Measurements from ENCODE around the gene TPRKB. TPM values are rescaled to one million over a fixed set of nuclear protein-coding genes. Genes with fewer than 3 reads are reported as not detected.
"Not testable (repeated sequence)": the region's sequence is repeated elsewhere in the genome, so short reads cannot be mapped to it uniquely, and the experiment has no call there.

The TPRKB gene
- total RNA-seq, 1 experiment from 2014 or later, result 38.5 TPM

DNA sequence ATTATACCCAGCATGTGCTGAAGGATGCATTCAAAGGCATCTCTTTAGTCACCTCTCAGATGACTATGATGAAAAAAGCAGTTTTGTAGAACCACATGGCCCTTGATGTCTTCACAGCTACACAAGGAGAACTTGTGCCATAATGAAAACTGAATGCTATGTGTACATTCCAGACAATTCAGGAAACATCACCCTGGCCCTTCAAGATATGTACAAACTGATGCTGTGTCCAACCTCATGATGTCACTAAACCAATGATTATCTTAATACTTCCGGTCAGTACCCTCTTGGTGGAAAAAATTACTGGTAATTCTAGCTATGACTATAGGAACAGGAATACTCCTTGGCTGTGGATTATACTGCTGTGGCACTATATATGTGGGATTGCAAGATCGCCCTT lies 22.8 kb upstream of the TPRKB start:
- ATAC-seq (no peak), DNase-seq (ENCODE audit: low read depth, low spot score) (no peak)
- TF ChIP-seq SIN3A (IDR thresholded peaks at IDR 0.05; ENCODE audit: borderline replicate concordance, insufficient read depth, low read depth, low read length), result no peak
- no peak for TF ChIP-seq TCF7L2 (IDR thresholded peaks at IDR 0.05; ENCODE audit: low read depth, low read length)
- TF ChIP-seq POLR2AphosphoS5 (IDR thresholded peaks at IDR 0.05; ENCODE audit: low read depth, low read length), result no peak
- TF ChIP-seq, protein P1, sequence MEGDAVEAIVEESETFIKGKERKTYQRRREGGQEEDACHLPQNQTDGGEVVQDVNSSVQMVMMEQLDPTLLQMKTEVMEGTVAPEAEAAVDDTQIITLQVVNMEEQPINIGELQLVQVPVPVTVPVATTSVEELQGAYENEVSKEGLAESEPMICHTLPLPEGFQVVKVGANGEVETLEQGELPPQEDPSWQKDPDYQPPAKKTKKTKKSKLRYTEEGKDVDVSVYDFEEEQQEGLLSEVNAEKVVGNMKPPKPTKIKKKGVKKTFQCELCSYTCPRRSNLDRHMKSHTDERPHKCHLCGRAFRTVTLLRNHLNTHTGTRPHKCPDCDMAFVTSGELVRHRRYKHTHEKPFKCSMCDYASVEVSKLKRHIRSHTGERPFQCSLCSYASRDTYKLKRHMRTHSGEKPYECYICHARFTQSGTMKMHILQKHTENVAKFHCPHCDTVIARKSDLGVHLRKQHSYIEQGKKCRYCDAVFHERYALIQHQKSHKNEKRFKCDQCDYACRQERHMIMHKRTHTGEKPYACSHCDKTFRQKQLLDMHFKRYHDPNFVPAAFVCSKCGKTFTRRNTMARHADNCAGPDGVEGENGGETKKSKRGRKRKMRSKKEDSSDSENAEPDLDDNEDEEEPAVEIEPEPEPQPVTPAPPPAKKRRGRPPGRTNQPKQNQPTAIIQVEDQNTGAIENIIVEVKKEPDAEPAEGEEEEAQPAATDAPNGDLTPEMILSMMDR (IDR thresholded peaks at IDR 0.05), result no peak
- TF ChIP-seq, protein P2, sequence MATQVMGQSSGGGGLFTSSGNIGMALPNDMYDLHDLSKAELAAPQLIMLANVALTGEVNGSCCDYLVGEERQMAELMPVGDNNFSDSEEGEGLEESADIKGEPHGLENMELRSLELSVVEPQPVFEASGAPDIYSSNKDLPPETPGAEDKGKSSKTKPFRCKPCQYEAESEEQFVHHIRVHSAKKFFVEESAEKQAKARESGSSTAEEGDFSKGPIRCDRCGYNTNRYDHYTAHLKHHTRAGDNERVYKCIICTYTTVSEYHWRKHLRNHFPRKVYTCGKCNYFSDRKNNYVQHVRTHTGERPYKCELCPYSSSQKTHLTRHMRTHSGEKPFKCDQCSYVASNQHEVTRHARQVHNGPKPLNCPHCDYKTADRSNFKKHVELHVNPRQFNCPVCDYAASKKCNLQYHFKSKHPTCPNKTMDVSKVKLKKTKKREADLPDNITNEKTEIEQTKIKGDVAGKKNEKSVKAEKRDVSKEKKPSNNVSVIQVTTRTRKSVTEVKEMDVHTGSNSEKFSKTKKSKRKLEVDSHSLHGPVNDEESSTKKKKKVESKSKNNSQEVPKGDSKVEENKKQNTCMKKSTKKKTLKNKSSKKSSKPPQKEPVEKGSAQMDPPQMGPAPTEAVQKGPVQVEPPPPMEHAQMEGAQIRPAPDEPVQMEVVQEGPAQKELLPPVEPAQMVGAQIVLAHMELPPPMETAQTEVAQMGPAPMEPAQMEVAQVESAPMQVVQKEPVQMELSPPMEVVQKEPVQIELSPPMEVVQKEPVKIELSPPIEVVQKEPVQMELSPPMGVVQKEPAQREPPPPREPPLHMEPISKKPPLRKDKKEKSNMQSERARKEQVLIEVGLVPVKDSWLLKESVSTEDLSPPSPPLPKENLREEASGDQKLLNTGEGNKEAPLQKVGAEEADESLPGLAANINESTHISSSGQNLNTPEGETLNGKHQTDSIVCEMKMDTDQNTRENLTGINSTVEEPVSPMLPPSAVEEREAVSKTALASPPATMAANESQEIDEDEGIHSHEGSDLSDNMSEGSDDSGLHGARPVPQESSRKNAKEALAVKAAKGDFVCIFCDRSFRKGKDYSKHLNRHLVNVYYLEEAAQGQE (IDR thresholded peaks at IDR 0.05; ENCODE audit: insufficient read depth in 1 of 2, low read depth in 2 of 2, low read length in 1 of 2), result no peak
- Histone ChIP-seq H3K9me3 (ENCODE audit: control insufficient read depth, insufficient read depth, low read depth, low read length) (no peaks in the 10 kb centered on the region), H3K27me3 (ENCODE audit: control insufficient read depth, insufficient read depth, low read length) (no peaks in the 10 kb centered on the region), H3K27ac (ENCODE audit: low read length) (no peak overlapping the region), H3K4me1 (ENCODE audit: control insufficient read depth, insufficient read depth, low read length) (no peaks in the 10 kb centered on the region), H3K36me3 (ENCODE audit: control insufficient read depth, insufficient read depth, low read length) (peaks cover 4% of the 10 kb centered on the region; the same call in 1 of the 2 replicates), H3K4me3 (ENCODE audit: low read depth in 2 of 2, low read length in 2 of 2) (no peak overlapping the region)
- ChIA-PET POLR2A (no interaction called here), CTCF (no interaction called here)
- in situ Hi-C loops (cut with HindIII; ENCODE audit: low pct_unique_long_range_greater_than_20kb, low sequenced_read_pairs) (no loop called here), intact Hi-C loops (cut with micrococcal nuclease; ENCODE audit: unreplicated experiment) (no loop called here)
- no TSS peak for BruUV-seq (replicated peaks)

DNA sequence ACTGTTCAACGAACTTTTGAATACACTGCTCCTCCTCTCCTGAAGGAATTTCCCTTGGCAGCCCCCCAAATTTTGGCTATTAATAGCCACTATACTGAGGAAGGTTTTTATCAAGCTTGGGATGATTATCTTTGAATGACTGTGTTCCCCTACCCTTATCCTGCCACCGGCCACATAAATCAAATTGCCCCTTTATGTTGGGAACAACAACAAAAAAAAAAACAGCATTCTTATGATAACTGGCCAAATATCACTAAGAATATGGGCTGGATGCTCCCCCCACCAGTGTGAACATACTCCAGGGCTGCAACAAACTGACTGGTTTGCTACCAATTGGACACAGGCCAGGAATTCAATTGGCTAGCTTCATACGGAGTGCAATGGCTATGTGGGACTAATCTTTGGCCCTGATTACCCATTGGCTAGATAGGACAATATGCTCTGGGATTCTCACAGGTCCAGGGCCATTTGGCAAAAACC lies 22.2 kb upstream of the TPRKB start:
- BruUV-seq (replicated peaks), result no TSS peak
- ChIA-PET POLR2A (no interaction called here), CTCF (no interaction called here)
- intact Hi-C loops (cut with micrococcal nuclease; ENCODE audit: unreplicated experiment), result no loop called here
- no peaks in the 10 kb centered on the region for H3K27me3 ChIP-seq (ENCODE audit: control insufficient read depth, insufficient read depth, low read length)
- H3K27ac ChIP-seq (ENCODE audit: low read length), result no peak overlapping the region
- H3K4me3 ChIP-seq (ENCODE audit: low read depth in 2 of 2, low read length in 2 of 2), result no peak overlapping the region
- ATAC-seq (no peak), DNase-seq (ENCODE audit: low read depth, low spot score) (no peak)
- TF ChIP-seq, protein P1 (IDR thresholded peaks at IDR 0.05), result no peak
- TF ChIP-seq, protein P2 (IDR thresholded peaks at IDR 0.05; ENCODE audit: insufficient read depth in 1 of 2, low read depth in 2 of 2, low read length in 1 of 2), result no peak
- TF ChIP-seq SIN3A (IDR thresholded peaks at IDR 0.05; ENCODE audit: borderline replicate concordance, insufficient read depth, low read depth, low read length) (no peak), TCF7L2 (IDR thresholded peaks at IDR 0.05; ENCODE audit: low read depth, low read length) (no peak), POLR2AphosphoS5 (IDR thresholded peaks at IDR 0.05; ENCODE audit: low read depth, low read length) (no peak)
- H3K36me3 ChIP-seq (ENCODE audit: control insufficient read depth, insufficient read depth, low read length), result peaks cover 4% of the 10 kb centered on the region; the same call in 1 of the 2 replicates
- in situ Hi-C loops (cut with HindIII; ENCODE audit: low pct_unique_long_range_greater_than_20kb, low sequenced_read_pairs), result no loop called here
- no peaks in the 10 kb centered on the region for H3K9me3 ChIP-seq (ENCODE audit: control insufficient read depth, insufficient read depth, low read depth, low read length)
- H3K4me1 ChIP-seq (ENCODE audit: control insufficient read depth, insufficient read depth, low read length), result no peaks in the 10 kb centered on the region

DNA sequence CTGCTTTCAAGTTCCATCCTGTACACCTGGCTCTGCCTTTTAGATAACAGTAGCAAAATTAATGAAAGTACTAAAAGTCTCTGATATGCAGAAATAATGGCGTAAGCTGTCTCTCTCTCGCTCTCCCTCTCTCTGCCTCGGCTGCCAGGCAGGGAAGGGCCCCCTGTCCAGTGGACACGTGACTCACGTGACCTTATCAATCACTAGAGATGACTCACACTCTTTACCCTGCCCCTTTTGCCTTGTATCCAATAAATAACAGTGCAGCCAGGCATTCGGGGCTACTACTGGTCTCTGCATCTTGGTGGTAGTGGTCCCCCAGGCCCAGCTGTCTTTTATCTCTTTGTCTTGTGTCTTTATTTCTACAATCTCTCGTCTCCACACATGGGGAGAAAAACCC lies 17.2 kb upstream of the TPRKB start:
- H3K27me3 ChIP-seq (ENCODE audit: control insufficient read depth, insufficient read depth, low read length); H3K4me1 ChIP-seq (ENCODE audit: control insufficient read depth, insufficient read depth, low read length); DNase-seq (ENCODE audit: low read depth, low spot score); intact Hi-C loops (cut with micrococcal nuclease; ENCODE audit: unreplicated experiment); H3K27ac ChIP-seq (ENCODE audit: low read length); BruUV-seq (replicated peaks); CTCF ChIA-PET; H3K36me3 ChIP-seq (ENCODE audit: control insufficient read depth, insufficient read depth, low read length); H3K4me3 ChIP-seq (ENCODE audit: low read depth in 2 of 2, low read length in 2 of 2); ATAC-seq; in situ Hi-C loops (cut with HindIII; ENCODE audit: low pct_unique_long_range_greater_than_20kb, low sequenced_read_pairs); POLR2A ChIA-PET; H3K9me3 ChIP-seq (ENCODE audit: control insufficient read depth, insufficient read depth, low read depth, low read length): not testable (repeated sequence)

All from Panc1 (cell line).